Sigmoid colon (tissue), 4 donors: ENCODE data around the gene LRRC38.

Experiments used
- EP300 ChIP-seq, 4 donors: sonication (generic); formaldehyde crosslinking; IDR thresholded peaks; one replicate each; pipeline ENCODE4 v1.6.1; 2017; ENCODE audit warnings: antibody characterized with exemption in 4 of 4
- POLR2A ChIP-seq, 2 donors: fragments of 450-650 bp; IDR thresholded peaks; one replicate each; pipeline ENCODE4 v1.6.1; 2016; ENCODE audit warnings: antibody characterized with exemption in 2 of 2, mild to moderate bottlenecking in 2 of 2, moderate library complexity in 2 of 2
- POLR2AphosphoS5 ChIP-seq, 4 donors: sonication (generic); formaldehyde crosslinking; IDR thresholded peaks; one replicate each; pipeline ENCODE4 v1.6.1; 2017; ENCODE audit warnings: antibody characterized with exemption in 4 of 4
- TF ChIP-seq, protein P1 (sequence below), 4 experiments: fragments of 450-650 bp in 3 of 4; fragments of 200-600 bp in 1 of 4; IDR thresholded peaks; one replicate each; pipeline ENCODE4 v1.5.1; 2016 to 2019; ENCODE audit warnings: antibody characterized with exemption in 4 of 4, mild to moderate bottlenecking in 3 of 4, moderate library complexity in 2 of 4

GRCh38 chr1:13510499-13510898 lies 3.3 kb downstream of the LRRC38 start:
- TF ChIP-seq, protein P1, sequence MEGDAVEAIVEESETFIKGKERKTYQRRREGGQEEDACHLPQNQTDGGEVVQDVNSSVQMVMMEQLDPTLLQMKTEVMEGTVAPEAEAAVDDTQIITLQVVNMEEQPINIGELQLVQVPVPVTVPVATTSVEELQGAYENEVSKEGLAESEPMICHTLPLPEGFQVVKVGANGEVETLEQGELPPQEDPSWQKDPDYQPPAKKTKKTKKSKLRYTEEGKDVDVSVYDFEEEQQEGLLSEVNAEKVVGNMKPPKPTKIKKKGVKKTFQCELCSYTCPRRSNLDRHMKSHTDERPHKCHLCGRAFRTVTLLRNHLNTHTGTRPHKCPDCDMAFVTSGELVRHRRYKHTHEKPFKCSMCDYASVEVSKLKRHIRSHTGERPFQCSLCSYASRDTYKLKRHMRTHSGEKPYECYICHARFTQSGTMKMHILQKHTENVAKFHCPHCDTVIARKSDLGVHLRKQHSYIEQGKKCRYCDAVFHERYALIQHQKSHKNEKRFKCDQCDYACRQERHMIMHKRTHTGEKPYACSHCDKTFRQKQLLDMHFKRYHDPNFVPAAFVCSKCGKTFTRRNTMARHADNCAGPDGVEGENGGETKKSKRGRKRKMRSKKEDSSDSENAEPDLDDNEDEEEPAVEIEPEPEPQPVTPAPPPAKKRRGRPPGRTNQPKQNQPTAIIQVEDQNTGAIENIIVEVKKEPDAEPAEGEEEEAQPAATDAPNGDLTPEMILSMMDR (IDR thresholded peaks at IDR 0.05) = no peak
- TF ChIP-seq POLR2AphosphoS5 (IDR thresholded peaks at IDR 0.05) (no peak), POLR2A (IDR thresholded peaks at IDR 0.05) (no peak), EP300 (IDR thresholded peaks at IDR 0.05) (no peak)
